NCI-H2196 (cell line): ENCODE results near the gene NR4A2.
"Not testable (repeated sequence)": the region's sequence is repeated elsewhere in the genome, so short reads cannot be mapped to it uniquely, and the experiment has no call there.

Source experiments
- DNase-seq: peaks from one replicate; lab custom pipeline; 2025; ENCODE audit not compliant: unreplicated experiment; lab: John Stamatoyannopoulos, UW

The NR4A2 gene

DNA sequence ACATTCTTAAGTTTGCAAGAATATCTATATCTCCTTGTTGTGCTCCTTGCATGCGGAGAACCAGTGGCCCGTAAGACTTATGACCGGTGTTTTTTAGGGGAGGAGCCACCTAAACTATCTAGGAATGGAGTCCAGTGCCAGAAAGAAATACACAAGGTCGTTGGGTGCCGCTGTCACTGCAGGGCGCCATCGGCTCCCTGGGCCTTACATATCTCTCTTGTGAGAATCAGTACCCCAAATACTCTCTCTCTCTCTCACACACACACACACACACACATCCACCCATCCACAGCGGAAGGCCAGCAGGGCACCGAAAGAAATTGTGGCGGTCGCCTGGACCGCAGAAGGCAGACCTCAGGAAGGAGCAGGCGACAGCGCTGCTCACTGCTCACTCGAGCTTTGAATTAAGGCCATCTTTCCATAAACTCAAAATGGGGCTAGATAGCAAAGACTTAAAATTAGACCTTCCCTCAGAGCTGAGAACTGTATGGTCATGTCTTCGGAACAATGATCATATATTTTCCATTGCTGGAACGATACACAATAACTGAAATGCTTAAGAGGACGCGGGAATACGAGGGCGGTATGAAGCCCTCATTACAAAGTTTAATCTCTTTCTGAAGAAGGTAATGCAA lies 10.4 kb downstream of the NR4A2 start:
- no peak for DNase-seq

DNA sequence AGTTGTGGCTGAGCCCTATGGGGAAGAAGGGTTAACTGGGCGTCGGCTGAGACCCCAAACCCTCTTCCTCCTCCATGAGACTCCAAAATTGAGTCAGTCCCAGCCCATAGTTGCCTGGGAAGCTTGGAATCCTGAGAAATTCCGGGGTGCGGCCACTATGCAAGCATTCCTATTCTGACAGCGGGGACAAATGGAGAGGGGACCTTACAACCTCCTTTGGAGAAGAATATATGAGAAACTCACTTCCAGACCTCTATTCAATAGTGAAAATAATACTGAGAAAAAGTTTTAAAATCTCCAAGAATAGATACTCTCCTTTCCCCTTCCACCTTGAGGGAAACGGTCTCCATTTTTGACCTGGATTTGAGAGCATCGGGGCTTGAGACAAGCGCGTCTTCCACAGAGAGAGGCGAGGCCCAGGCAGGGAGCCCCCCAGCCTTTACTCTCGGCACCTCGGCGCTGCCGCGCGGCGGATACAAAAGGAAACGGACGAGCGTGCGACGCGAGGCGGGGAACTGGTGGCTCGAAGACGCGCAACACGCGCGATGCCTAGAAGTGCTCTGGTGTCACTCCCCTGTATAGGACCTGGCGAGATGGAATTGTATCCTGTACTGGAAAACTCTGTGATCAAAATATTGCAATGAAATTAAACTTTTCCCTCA lies 11.1 kb downstream of the NR4A2 start:
- no peak for DNase-seq

DNA sequence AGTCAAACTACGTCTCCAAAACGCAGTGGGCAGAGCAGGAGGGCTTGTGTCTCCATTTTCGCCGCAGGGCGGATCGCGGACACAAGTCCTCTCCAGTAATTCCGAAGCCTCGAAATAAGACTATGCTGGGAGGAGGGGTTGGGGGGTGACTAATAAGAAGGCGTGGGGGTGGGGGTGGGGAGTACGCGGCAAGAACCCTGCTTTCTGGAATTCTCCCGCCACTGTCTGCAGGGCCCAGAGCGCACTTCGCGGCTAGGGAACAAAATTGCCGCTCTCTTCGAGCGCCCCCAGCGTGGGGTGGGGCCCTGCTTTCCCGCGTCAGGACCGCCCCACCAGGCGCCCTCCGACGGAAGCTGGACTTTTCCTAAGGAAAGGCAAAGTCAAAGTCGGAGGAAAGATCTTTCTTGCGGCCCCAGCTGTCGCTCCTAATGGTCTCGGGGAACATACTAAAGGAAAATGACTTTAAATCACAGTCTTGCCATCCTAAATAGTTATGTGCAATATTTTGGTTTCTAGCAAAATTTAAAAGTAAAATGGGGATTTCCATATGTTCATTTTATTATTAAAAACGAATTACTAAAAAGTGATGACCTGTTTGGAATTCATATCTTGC lies 11.9 kb downstream of the NR4A2 start:
- DNase-seq, result no peak

DNA sequence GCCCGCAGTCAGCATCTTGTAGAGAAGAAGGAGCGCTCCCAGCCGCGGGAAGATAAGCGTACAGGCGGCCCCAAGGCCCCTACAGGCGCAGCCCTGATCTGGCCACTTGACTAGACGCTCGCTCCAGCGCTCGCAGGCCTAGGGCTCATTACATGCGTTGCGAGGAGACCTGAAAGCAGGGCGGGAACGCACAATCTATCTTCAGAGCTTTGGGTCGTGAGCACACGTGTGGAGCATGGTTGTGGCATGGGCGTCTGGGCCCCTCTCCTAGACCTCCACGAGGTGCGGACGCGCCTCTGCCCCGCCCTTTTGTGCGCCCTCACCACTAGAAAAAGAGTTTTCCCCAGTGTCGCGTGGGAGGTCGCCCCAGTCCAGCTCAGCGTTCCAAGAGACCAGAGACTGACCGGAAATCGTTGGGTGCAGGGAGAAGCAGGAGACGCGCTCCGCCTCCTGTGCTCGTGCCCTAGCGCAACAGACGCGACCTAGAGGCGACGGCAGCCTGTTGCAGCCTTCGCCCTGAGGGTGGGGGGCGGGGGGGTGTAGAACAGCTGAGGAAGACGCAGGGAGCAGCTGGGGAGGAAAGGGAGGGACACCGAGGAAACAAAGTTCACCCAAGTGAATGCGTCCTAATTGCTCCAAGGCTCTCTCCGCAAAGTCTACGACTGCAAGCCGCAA lies 12.6 kb downstream of the NR4A2 start:
- no peak for DNase-seq

DNA sequence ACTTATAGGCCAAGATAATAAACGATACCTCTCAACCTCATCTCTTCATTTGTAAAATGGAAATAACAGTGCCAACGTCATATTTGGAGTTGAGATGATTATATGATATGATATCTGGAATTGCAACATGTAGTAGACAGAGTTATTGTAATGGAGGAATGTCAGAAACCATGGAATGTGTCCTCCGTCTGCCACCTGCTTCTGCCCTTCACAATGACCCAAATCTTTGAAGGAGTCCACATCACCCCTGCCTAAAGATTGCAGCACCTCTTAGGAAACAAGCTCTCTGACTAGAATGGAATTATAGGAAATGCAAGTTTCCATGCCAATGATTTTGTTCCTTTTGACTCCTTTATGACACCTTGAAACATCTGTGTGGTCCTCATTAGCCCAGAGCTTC lies 14.9 kb downstream of the NR4A2 start:
- no peak for DNase-seq

DNA sequence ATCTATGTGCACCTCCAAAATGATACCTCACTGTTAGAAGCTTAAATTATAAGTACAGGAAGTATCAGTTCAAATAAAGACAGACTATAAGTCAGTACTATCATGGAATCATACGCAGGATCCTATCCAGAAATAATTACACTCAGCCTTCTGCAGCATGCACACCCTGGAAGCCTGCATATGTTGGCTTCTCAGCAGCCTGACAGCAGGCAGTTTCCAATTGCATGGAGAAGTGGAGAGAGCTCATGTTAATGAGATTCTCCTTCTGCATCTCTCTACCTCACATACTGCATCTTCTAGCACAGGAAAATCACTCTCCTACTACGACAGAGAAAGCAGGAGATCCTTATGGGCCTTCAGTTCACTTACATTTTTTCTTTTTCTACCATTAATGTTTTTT lies 20.5 kb downstream of the NR4A2 start:
- no peak for DNase-seq

DNA sequence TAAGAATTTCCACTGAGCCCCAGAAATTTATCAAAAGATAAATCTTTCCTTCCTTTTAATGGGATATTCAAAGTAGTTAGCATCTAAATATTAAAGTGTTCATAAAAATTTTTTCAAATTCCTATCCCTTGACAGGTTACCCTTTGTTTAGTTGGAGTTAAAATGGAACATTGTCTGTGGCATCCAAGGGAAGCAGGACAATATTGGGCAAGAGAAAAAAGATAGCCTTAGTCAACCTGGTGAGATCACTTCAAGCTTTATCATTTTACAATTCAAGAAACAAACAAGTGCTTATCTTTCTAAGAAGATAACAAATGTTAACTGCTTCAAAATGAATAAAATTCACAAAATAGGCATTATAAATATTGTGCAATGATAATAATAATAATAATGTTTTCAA lies 21.7 kb downstream of the NR4A2 start:
- DNase-seq, result no peak

DNA sequence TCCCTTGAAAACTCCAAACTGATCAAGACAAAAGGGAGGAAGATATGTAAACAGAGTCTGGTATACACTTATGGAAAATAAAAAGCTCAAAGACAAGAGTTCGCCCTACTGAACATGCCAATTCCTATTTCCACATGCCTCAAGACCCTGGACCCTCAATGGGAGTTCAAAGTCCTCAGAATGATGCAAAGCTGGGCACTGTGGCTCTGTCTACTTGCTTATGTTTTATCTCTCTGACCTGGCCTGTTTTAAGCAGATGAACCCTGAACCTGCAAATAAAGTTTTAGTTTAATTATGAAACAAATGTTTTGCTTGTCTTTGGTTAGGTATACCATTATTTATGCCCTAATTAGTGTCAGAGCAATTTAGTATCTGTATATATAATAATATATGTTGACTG lies 22.6 kb downstream of the NR4A2 start:
- no peak for DNase-seq

DNA sequence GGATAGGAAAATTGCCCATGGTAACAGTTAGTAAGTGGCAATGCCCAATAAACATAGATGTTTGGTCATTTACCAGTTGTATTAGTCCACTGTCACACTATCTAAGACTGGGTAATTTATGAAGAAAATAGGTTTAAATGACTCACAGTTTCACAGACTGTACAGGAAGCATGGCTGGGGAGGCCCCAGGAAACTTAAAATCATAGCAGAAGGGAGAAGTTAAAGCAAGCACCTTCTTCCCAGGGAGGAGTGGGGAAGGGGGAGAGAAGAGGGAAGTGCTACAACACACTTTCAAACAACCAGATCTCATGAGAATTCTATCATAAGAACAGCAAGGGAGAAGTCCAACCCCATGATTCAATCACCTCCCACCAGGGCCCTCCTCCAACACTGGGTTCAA lies 23.4 kb downstream of the NR4A2 start:
- DNase-seq, result no peak

DNA sequence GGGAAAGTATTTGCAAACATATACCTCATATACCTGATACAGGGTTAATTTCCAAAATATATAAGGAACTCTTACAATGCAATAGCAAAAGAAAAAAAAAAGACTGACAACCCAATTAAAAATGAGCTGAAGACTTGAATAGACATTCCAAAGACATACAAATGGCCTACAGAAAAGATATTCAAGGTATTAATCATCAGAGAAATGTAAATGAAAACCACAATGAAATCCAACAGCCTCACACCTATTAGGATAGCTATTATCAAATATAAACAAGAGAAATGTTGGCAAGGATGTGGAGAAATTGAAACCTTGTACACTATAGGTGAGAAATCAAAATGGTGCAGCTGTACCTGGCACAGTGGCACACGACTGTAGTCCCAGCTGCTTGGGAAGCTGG lies 25.7 kb downstream of the NR4A2 start:
- no peak for DNase-seq

DNA sequence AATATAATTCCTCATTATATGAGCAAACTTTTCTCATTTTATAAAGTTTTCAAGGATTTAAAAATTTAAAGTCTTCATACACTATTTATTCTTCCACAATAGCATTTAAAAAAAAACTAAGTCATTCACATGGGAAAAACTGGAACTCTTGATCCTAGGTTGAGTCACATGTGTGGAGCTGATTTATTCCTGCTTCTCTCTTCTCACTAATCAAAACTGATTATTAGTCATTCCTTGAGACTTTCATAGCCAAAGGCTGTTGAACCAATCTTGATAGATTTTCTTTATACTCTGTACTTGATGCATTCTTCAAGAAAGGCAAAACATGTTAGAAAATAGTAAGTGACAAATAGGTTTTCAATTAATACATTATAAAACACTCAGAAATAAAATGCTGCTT lies 27.4 kb downstream of the NR4A2 start:
- no peak for DNase-seq

DNA sequence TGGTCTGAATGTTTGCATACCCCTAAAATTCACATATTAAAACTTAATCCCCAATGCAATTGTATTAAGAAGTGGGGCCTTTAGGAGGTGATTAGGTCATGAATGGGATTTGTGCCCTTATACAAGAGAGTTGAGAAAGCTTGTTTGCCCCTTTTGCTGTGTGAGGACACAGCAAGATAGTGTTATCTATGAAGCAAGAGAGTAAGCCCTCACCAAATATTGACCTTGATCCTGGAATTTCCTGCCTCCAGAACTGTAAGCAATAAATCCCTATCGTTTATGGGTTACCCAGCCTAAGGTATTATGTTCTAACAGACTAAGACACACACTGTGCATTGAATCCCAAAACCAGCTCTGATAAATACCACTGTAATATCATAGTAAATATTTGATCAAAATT lies 32.2 kb downstream of the NR4A2 start:
- DNase-seq, result no peak

DNA sequence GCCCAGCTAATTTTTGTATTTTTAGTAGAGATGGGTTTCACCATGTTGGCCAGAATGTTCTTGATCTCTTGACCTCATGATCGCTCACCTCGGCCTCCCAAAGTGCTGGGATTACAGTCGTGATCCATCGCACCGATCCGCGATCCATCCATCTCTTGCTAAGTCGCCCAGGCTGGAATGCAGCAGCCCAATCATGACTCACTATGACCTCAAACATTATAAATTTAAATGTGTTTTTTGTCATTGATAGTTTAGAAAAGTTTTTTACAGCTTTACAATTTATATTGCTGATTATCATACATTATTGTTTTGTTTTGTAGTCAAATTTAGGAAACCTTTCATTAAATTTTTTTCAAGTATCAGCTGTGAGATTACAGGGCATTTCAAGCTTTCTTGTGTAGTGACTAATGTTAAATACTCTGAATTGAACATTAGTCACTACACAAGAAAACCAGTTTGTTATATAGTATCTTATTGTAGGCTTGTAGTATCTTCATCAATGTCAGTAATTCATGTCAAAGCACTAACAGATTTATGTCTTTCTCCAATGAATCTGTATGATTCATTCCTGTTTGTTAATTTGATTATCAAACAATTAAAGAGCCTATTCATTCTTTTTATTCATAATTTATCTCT lies 37.5 kb downstream of the NR4A2 start:
- no peak for DNase-seq

DNA sequence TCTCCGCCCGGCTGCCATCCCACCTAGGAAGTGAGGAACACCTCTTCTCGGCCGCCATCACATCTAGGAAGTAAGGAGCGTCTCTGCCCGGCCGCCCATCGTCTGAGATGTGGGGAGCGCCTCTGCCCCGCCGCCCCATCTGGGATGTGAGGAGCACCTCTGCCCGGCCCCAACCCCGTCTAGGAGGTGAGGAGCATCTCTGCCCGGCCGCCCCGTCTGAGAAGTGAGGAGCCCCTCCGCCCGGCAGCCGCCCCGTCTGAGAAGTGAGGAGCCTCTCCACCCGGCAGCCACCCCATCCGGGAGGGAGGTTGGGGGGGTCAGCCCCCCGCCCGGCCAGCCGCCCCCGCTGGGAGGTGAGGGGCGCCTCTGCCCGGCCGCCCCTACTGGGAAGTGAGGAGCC lies 39.1 kb downstream of the NR4A2 start:
- DNase-seq, result not testable (repeated sequence)

DNA sequence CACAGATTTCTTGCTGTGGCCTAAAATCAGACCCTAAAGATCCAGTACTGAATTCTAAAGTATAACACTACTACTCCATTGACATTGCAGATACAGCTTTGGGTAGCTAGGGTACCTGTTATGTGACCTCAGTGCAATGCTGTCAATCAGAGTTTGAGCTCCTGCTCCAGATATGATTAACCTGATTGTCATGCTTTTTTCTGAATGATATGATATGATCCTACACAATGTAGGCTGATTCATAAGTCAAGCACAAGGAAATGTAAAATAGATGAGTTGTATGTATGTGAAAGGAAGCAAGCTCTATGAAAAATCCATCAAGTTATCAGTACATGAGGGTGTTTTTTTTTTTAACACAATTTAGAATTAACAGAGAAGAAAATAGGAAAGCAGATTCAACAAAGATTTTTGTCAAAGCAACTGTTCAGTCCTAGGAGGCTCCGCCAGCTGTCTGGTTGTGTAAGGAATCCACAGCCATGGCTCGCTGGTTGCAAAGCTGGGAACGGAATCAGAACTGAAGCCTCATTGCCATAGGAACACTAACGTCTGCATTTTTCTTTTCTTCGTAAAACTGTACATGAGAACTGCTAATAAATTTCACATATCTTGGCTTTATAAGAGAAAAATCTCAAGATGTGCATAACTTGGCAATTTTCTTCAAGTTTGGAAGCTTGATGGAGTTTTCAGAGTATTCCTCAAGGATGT lies 52.9 kb downstream of the NR4A2 start:
- DNase-seq, result no peak
